Lower leg skin (tissue), 4 donors: ENCODE data around the gene MID1IP1. TPM values are rescaled to one million over a fixed set of nuclear protein-coding genes. Genes with fewer than 3 reads are reported as not detected.

Experiments used
- DNase-seq, 2 donors: peaks; one replicate each; pipeline ENCODE4 v3.0.0-alpha.2; 2019; ENCODE audit warnings: low spot score in 2 of 2
- H3K4me3 ChIP-seq: fragments of 200-600 bp; sonication (generic); 2 replicates; pipeline ENCODE4 v1.5.1; 2017; ENCODE audit warnings: mild to moderate bottlenecking, low read depth; ENCODE audit not compliant: poor library complexity, severe bottlenecking
- CTCF ChIP-seq, 3 donors: fragments of 450-650 bp; IDR thresholded peaks; one replicate each; pipeline ENCODE4 v1.5.1; 2016; ENCODE audit warnings: antibody characterized with exemption in 3 of 3, mild to moderate bottlenecking in 3 of 3, moderate library complexity in 2 of 3
- POLR2A ChIP-seq, 2 donors: fragments of 450-650 bp; IDR thresholded peaks; one replicate each; pipeline ENCODE4 v1.6.1; 2016 to 2017; ENCODE audit warnings: antibody characterized with exemption in 2 of 2, mild to moderate bottlenecking in 1 of 2, moderate library complexity in 1 of 2
- WGBS, 2 donors: methylation state at CpG; one replicate each; pipeline ENCODE4 v1.1.5; 2018; 5-methylcytosine and 5-hydroxymethylcytosine counted together
- intact Hi-C: fragments of 100-400 bp; cut with DNase I; formaldehyde crosslinking; loops from one replicate; pipeline ENCODE4 v1.15.0; 2023; ENCODE audit warnings: low total_unique reads
- total RNA-seq, 4 donors: library from RNA; depleted of rRNA; stranded (reverse); fragments of >200 nt; gene quantifications; one replicate each; pipeline ENCODE4 v1.1.0, GENCODE V29; 2016

The MID1IP1 gene
- total RNA-seq, 4 donors from 2014 or later, result 37.6 to 77.4 (median 54.8) TPM

GRCh38 chrX:38819709-38820108 is 18.4 kb downstream of the MID1IP1 start:
- 40 to 61% methylated on average over 1 of the region's 1 CpG for WGBS, 2 donors
- no peak overlapping the region for H3K4me3 ChIP-seq
- DNase-seq, result no peak
- TF ChIP-seq POLR2A (IDR thresholded peaks at IDR 0.05) (no peak), CTCF (IDR thresholded peaks at IDR 0.05) (no peak)
- intact Hi-C loops, result no loop called here

GRCh38 chrX:38820751-38821150 is 19.5 kb downstream of the MID1IP1 start:
- no peak overlapping the region for H3K4me3 ChIP-seq
- 42 to 46% methylated on average over 2 of the region's 2 CpGs for WGBS, 2 donors
- DNase-seq, result no peak
- intact Hi-C loops, result no loop called here
- no peak for TF ChIP-seq POLR2A (IDR thresholded peaks at IDR 0.05)
- no peak for TF ChIP-seq CTCF (IDR thresholded peaks at IDR 0.05)

- intact Hi-C loops, result no loop called here
- TF ChIP-seq CTCF (IDR thresholded peaks at IDR 0.05) (no peak), POLR2A (IDR thresholded peaks at IDR 0.05) (no peak)
- WGBS, 2 donors, result 58 to 63% methylated on average over 2 of the region's 2 CpGs
- H3K4me3 ChIP-seq, result no peak overlapping the region
- DNase-seq, result no peak
Observed at GRCh38 chrX:38824176-38824575, 22.9 kb downstream of the MID1IP1 start.

- TF ChIP-seq POLR2A (IDR thresholded peaks at IDR 0.05) (no peak), CTCF (IDR thresholded peaks at IDR 0.05) (no peak)
- DNase-seq, result no peak
- H3K4me3 ChIP-seq, result no peak overlapping the region
- intact Hi-C loops, result no loop called here
- WGBS, 2 donors, result 82% methylated on average over 2 of the region's 2 CpGs
Observed at GRCh38 chrX:38831949-38832348, 30.7 kb downstream of the MID1IP1 start.

- no peak overlapping the region for H3K4me3 ChIP-seq
- no peak for DNase-seq
- 86 to 90% methylated on average over 2 of the region's 2 CpGs for WGBS, 2 donors
- TF ChIP-seq POLR2A (IDR thresholded peaks at IDR 0.05), result no peak
- TF ChIP-seq CTCF (IDR thresholded peaks at IDR 0.05), result no peak
- intact Hi-C loops, result no loop called here
Observed at GRCh38 chrX:38837389-38837788, 36.1 kb downstream of the MID1IP1 start.

- no peak overlapping the region for H3K4me3 ChIP-seq
- intact Hi-C loops, result no loop called here
- TF ChIP-seq POLR2A (IDR thresholded peaks at IDR 0.05), result no peak
- no peak for TF ChIP-seq CTCF (IDR thresholded peaks at IDR 0.05)
- no peak for DNase-seq
- WGBS, 2 donors, result 78 to 97% methylated on average over 3 of the region's 3 CpGs
Observed at GRCh38 chrX:38839277-38839676, 38.0 kb downstream of the MID1IP1 start.
